NK-92 (cell line): ENCODE measurements around the gene PCDHA10.

Source experiments
- DNase-seq: peaks from one replicate; lab custom pipeline; 2025; ENCODE audit not compliant: unreplicated experiment; lab: John Stamatoyannopoulos, UW

PCDHA10 gene

DNA sequence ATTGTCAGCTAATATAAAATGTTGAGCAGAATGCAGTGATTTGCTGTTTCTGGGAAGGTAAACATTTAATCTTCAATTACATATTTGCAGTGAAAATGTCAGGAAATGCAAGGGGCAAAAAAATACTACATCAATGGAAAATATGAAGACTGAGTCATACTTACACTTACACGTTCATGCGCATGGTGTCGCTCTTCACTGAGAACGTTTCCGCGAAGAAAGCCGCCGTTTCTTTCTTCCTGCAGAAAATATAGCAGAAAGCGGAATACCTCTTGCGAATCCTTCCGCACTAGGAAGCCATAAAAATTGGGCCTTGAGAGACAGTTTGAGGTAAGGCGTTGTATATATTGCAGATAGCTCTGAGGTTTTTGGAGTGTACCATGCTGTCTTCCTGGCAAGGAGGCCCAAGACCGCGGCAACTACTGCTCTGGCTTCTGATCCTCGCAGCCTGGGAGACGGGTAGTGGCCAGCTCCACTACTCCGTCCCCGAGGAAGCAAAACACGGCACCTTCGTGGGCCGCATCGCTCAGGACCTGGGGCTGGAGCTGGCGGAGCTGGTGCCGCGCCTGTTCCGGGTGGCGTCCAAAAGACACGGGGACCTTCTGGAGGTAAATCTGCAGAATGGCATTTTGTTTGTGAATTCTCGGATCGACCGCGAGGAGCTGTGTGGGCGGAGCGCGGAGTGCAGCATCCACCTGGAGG is 26.3 kb downstream of the PCDHA10 start, which contains the start of gene PCDHA13:
Gene PCDHA13, plus strand, starts transcription at position 236 of the 702 bp plus-strand sequence. Its CDS starts 145 bp downstream, at position 381.
- DNase-seq: no peak

DNA sequence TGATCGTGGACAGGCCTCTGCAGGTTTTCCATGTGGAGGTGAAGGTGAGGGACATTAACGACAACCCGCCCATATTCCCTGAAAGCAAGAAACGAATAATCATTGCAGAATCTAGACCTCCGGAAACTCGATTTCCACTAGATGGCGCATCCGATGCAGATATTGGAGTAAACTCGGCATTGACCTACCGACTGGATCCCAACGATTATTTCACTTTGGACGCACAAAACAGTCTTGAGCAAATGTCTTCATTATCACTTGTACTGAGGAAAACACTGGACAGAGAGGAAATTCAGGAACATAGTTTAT is 26.8 kb downstream of the PCDHA10 start:
- no peak for DNase-seq

DNA sequence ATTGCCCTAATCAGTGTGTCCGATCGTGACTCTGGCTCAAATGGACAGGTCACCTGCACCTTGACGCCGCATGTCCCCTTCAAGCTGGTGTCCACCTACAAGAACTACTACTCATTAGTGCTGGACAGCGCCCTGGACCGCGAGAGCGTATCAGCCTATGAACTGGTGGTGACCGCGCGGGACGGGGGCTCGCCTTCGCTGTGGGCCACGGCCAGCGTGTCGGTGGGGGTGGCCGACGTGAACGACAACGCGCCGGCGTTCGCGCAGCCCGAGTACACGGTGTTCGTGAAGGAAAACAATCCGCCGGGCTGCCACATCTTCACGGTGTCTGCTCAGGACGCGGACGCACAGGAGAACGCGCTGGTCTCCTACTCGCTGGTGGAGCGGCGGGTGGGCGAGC is 27.7 kb downstream of the PCDHA10 start:
- DNase-seq: no peak

DNA sequence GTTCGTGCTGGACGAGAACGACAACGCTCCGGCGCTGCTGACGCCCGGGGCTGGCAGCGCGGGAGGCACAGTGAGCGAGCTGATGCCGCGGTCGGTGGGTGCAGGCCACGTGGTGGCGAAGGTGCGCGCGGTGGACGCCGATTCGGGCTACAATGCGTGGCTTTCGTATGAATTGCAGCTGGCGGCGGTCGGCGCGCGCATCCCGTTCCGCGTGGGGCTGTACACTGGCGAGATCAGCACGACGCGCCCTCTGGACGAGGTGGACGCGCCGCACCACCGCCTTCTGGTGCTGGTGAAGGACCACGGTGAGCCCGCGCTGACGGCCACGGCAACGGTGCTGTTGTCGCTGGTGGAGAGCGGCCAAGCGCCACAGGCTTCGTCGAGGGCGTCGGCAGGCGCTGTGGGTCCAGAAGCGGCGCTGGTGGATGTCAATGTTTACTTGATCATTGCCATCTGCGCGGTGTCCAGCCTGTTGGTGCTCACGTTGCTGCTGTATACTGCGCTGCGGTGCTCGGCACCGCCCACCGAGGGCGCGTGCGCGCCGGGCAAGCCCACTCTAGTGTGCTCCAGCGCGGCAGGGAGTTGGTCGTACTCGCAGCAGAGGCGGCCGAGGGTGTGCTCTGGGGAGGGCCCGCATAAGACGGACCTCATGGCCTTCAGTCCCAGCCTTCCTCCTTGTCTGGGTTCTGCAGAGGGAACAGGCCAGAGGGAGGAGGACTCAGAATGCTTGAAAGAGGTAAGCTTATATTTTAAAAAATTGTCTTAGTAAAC is 28.4 kb downstream of the PCDHA10 start:
- no peak for DNase-seq

DNA sequence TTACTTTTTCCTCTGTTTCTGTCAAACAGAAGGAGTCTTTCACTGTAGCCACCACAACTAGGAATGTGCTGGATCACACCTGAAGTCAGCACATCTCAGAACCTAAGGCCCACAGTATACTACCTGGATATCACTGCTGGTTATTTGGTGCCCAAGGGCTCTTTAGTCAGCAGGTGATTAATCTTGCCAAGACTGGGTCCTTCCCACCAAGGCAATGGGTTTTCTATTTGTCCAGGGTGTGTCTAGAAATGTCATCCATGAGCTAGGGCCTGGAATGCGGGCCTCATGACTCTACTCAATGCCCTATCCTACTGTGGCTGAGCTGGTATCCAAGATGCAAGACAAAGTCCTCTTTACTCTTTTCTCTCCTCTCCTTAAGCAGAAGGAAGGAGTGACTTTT is 60.6 kb downstream of the PCDHA10 start:
- no peak for DNase-seq
